Islet precursor cell (in vitro differentiated cells): ENCODE data around the gene CECR2.
"Not testable (repeated sequence)": the region's sequence is repeated elsewhere in the genome, so short reads cannot be mapped to it uniquely, and the experiment has no call there.

ENCODE experiments used
- DNase-seq: peaks from one replicate; pipeline ENCODE4 v3.0.0-alpha.2; 2018

CECR2 gene

DNA sequence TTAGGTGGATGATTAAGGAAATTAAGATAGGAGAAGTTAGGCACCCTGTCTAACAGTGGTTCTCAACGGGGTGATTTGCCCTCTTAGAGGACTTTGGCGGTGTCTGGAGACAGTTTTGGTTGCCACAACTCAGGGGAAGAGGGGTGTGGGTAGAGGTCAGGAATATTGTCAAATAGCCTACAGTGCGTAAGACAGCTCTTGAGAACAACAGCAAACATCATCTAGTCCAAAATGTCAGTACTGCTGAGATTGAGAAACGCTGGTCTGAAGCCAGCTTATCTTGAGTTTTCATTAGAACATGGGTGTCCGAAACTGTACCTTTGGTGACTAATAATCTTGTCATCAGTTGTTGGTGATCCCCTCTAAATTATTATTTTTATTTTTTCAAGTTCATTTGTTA lies 38.4 kb downstream of the CECR2 start:
- no peak for DNase-seq

- DNase-seq = no peak
Measured at GRCh38 chr22:17410576-17410975, 41.3 kb downstream of the CECR2 start.

DNA sequence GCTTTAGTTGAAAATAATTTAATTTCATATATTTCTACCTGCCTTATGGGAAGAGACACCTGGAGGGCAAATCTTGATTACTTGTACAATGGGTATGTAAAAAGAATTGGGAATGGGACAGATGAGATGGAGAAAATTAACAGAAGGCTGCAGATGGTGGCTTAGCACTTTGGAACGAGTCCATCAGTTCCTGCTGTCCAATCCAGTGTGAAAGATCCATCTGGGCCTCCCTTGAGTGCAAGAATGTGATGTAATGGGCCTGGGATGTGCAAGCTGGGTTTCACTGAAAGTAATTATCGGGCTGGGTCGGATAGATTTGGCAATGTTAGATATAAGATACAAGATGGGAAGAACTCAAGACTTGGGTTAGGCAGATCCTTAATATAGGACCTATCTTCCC lies 42.0 kb downstream of the CECR2 start:
- DNase-seq = no peak

- DNase-seq = no peak
Measured at GRCh38 chr22:17412232-17412631, 43.0 kb downstream of the CECR2 start.

DNA sequence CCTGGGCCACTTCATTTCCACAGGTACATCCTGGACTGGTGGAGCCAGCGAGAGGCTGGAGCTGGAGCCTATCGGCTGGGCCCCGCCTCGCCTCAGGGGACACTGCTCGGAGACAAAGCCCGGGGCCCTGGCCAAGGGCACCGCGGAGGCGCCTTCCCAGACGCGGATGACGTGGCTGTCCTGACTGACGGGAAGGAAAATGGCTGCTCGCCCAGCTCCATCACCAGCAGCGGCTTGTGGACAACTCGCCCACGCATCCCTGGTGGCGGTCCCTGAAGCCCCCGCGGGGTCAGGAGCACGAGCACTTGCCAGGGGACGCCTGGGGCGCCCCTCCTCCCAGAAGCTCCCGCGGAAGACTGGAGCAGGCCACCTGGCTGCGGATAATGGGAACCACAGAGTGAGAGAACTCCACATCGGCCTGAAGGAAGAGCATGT lies 49.6 kb downstream of the CECR2 start:
- DNase-seq = no peak

- no peak for DNase-seq
Measured at GRCh38 chr22:17419348-17419747, 50.1 kb downstream of the CECR2 start.

DNA sequence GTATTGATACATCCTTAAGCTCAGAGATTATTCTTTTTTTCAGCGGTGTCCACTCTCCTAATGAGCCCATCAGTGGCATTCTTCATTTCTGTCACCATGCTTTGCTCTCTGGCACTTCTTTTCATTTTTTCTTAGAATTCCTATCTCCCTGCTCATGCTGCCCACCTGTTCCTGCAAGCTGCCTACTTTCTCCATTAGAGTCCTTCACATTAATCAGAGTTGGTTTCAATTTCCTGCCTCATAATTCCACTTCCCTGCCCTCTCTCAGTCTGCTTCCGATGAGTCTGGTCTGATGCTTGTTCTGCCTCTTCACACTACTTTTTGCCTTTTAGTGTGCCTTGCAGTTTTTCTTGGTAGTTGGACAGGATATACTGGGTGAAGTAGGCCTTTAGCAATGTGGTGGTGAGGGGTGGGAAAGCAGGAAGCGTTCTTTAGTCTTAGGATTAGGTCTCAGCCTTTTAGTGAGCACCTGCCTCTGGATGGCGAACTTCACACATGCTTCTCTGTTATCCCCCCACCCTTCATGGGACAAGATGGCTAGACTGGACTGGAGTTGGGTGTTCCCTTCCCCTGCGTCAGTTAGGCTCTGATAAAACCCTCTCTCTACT lies 53.6 kb downstream of the CECR2 start:
- no peak for DNase-seq

GRCh38 chr22:17423616-17424015 lies 54.4 kb downstream of the CECR2 start:
- no peak for DNase-seq

GRCh38 chr22:17427528-17427927 lies 58.3 kb downstream of the CECR2 start:
- not testable (repeated sequence) for DNase-seq

GRCh38 chr22:17429516-17429915 lies 60.3 kb downstream of the CECR2 start:
- DNase-seq = no peak

DNA sequence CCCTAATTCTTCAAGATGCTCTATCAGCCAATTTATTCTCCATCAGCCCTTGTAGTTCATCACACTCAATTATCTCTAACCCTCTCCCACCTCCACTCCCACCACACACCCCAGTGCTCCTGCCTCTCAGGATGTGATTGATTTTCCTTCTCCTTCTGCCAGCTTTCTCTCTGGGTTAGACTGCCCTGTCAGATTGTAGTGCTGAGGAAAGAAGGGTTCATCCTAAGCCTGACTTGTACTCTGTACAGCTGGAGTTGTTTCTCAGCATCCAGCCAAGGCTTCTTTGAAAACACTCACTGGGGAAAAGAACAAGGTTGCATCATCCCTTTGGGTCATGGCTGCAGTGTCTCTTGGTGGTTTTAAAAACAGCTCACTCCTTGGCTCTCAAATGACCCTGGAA lies 61.2 kb downstream of the CECR2 start:
- DNase-seq = no peak

GRCh38 chr22:17431179-17431578 lies 61.9 kb downstream of the CECR2 start:
- no peak for DNase-seq

- DNase-seq = peak; percentile 94
Measured at GRCh38 chr22:17434856-17435255, 65.6 kb downstream of the CECR2 start.

- DNase-seq = no peak
Measured at GRCh38 chr22:17435375-17435774, 66.1 kb downstream of the CECR2 start.

DNA sequence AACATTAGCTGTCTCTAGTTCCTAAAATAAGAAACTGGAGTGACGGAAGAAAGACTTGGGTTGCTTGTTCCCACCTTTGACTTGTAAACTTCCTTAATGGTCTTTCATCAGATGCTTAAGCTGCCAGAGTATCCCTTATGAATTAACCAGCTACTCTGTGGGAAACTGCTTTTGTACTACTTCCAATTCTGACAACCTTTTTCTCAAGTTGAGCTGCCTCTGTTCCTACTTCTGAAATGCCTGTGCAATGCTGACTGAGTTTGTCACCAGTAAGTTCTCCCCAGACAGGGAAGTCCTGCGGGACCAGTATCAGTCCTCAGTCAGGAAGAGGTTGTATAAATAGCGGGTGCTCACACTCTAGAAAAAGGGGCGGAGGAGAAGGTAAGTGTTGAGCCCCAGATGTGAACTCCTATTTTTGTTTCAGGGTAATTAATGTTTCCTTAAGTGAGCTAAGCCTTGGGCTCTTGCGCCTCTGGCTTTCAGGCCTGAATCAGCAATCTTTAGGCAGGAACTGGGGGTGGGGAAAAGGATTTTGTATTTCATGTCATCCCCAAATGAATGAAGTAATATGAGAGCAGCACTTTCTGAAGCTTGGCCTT lies 67.2 kb downstream of the CECR2 start:
- DNase-seq = peak; percentile 70

DNA sequence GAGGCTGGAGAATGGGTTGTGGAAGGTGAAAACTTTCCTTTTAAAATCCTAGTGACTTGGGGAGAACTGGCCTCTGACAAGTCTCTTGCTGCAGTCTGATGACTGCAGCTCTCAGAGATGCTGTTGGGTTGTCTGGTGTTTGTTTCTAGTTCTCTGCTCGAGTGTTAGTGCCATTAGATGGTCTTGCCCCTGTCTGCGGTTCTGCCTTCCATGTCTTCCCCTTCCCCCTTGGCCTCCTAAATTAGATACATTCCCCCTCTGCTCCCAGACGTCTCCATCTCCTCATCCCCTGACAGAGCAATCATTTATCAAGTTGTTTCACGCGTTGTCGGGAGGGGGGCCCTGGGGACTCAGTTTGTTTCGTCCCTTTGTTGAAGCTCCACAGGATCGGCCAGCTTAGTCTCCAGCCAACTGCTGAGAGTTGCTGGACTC lies 67.7 kb downstream of the CECR2 start:
- peak; percentile 94 for DNase-seq

- DNase-seq = no peak
Measured at GRCh38 chr22:17438026-17438425, 68.8 kb downstream of the CECR2 start.

DNA sequence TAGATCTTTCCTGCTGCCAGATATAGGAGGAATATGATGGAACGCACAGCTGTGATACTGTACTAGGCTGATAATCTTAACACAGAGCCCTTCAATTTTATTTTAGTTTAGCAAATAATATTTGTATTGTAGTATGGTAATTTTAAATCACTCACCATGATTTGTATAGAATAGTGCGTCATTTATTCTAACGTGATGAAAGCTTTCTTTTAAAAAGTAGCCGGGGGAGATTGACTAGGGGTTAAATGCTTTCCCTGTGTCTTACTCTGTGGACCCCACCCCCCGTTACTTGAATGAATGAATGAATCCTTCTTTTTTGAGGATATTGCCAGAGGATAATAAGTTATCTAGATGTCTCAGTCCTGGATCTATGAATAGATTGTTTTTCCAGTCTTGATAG lies 72.1 kb downstream of the CECR2 start:
- no peak for DNase-seq

GRCh38 chr22:17443405-17444203 lies 74.3 kb downstream of the CECR2 start:
- no peak for DNase-seq

- no peak for DNase-seq
Measured at GRCh38 chr22:17444204-17444504, 74.9 kb downstream of the CECR2 start.

GRCh38 chr22:17446698-17447097 lies 77.4 kb downstream of the CECR2 start:
- DNase-seq = no peak

GRCh38 chr22:17451316-17451715 lies 82.1 kb downstream of the CECR2 start:
- DNase-seq = peak; percentile 88

- no peak for DNase-seq
Measured at GRCh38 chr22:17460895-17461294, 91.6 kb downstream of the CECR2 start.

DNA sequence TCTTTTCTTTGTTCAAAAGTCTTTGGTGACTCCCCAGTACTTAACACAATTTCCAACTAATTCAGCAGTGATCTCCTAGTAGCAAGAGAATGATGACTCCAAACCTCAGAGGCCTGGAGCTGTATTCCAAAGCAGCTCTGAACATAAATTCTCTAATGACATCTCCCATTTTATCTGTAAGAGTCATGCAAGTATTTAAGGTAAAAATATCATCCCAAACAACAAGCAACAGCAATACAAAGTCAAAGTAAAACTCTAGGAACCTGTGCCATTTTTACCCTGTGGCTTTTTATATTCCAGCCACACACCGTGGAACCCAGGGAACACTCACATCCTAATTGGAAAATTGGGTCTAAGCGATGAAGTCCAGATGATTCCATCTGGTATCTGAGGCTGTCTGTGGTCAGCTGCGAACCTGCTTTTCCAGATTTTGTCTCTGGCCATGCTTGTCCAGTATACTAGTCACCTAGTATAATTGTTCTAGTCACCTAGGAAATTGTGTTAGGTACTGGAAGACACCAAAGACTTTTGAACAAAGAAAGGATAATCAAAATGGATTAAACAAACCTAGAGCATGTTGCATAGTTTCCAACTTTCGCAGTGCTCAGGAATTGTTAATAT lies 101.7 kb downstream of the CECR2 start:
- no peak for DNase-seq
